CD1c-positive myeloid dendritic cell (primary cell): ENCODE data around the gene ANTKMT.
A peak's percentile ranks its signal among the peaks of the same experiment; 100 is the strongest.

Experiments used
- DNase-seq: peaks from one replicate; pipeline ENCODE4 v3.0.0-alpha.2; 2016; ENCODE audit errors: extremely low spot score

Gene ANTKMT, protein sequence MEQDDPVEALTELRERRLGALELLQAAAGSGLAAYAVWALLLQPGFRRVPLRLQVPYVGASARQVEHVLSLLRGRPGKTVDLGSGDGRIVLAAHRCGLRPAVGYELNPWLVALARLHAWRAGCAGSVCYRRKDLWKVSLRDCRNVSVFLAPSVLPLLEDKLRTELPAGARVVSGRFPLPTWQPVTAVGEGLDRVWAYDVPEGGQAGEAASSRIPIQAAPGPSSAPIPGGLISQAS

DNA sequence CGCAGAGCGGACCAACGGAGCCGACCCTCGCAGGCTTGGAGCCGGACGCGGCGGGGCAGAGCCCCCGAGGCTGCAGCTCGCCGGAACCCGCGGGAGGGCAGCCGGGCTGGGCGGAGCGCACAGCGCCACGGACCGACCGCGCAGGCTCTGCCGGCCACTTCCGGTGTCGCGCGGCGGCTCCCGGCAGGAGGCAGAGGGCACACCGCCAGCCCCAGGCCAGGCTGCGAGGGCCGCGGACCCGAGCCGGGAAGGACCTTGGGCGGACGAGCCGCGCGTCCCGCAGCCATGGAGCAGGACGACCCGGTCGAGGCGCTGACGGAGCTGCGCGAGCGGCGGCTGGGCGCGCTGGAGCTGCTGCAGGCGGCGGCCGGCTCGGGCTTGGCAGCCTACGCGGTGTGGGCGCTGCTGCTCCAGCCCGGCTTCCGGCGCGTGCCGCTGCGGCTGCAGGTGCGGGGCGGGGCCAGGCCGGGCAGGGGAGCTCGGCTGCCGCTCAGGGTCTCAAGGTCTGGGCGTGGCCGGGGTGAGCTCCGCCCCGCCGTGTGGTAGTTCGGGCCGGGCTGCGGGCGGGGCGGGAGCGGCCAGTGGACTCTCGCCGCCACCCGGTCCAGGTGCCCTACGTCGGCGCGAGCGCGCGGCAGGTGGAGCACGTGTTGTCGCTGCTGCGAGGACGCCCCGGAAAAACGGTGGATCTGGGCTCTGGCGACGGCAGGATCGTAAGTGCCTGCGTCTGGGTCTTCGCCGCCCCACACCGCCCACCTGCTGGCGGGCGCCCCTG lies at the start of gene ANTKMT:
ANTKMT (plus strand) TSS at position 157 of the 775 bp plus-strand sequence; CDS start at position 286, 129 bp downstream.
- DNase-seq, result peak; percentile 76

DNA sequence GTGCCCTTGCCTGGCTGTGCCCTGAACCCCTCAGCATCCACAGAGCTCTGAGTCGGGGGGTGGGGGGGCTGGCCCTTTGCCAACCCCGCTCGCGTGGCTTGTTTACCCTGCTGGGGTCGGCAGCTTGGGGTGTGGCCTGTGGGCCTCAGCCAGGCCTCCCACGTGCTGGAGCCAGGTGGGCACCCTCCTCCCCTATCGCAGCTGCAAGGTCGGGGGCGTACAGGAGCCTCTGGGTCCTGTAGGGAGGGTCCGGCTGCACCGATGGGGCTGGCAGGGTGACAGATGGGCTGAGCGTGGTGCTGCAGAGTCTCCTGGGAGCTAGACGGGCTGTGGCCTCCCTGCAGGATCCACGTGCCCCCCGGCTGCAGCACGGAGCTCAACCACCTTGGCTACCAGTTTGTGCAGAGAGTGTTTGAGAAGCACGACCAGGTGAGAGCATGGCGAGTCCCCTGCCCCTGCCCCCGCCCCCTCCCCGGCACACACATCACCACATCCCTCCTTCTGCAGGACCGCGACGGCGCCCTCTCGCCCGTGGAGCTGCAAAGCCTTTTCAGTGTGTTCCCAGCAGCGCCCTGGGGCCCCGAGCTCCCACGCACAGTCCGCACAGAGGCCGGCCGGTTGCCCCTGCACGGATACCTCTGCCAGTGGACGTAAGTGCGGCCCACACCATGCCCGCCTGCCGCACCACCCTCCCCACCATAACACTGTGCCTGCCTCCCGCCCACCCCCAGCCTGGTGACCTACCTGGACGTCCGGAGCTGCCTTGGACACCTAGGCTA lies 49.4 kb upstream of the ANTKMT start:
- DNase-seq, result no peak

- DNase-seq, result no peak
These were observed 48.6 kb upstream of the ANTKMT start for GRCh38 chr16:672371-672770.

DNA sequence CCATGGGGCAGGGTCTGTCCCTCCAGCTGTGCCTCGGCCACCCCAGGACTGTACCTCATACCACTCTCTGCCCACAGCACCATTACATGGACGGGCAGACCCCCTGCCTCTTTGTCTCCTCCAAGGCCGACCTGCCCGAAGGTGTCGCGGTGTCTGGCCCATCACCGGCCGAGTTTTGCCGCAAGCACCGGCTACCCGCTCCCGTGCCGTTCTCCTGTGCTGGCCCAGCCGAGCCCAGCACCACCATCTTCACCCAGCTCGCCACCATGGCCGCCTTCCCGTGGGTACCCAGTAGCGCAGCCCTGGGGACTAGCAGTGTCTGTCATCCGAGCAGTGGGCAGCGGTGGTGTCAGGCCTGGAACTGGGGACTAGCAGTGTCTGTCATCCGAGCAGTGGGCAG lies 48.1 kb upstream of the ANTKMT start:
- DNase-seq, result no peak

- DNase-seq, result no peak
These were observed 47.5 kb upstream of the ANTKMT start for GRCh38 chr16:673399-673991.

- no peak for DNase-seq
These were observed 46.6 kb upstream of the ANTKMT start for GRCh38 chr16:674214-674881.

GRCh38 chr16:674968-675883 lies 45.7 kb upstream of the ANTKMT start, which contains the start of gene RHBDL1:
RHBDL1 (plus strand) TSS chr16:675671; CDS start chr16:675791, 120 bp downstream.
- DNase-seq, result peak; percentile 48

GRCh38 chr16:675884-676564 lies 44.9 kb upstream of the ANTKMT start:
- no peak for DNase-seq

- no peak for DNase-seq
These were observed 44.4 kb upstream of the ANTKMT start for GRCh38 chr16:676565-676902.

GRCh38 chr16:676913-677312 lies 44.0 kb upstream of the ANTKMT start:
- DNase-seq, result no peak

- DNase-seq, result no peak
These were observed 43.4 kb upstream of the ANTKMT start for GRCh38 chr16:677316-678190.

DNA sequence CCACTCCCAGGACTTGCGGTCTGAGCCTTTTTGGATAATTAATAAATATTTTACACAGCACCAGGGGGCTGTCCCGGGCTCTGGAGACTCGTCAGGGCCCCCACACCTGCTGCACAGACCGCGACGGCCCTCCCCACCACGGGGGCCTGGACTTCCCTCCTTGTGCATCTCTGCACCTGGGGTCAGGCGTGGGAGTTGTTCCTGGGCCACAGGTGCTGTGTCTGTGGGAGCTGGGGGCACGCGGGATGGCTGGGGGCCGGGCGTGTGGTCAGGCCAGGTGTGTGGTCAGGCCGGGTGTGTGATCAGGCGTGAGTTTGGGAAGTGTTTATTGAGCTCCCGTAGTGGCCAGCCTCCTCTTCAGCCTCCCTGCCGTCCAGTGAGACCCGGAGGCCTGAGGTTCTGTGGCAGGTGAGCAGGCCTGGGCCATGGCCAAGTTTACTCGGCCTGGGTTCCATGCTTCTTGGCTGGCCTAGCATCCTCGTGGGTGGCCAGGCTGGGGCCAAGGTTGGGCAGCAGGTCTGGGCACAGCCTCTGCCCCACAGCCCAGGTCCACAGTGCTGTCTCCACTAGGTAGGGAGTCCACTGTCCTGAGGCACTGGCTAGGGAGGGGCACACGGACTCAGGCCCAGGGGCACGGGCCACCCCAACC lies 42.6 kb upstream of the ANTKMT start:
- DNase-seq, result no peak

- peak; percentile 57 for DNase-seq
These were observed 41.8 kb upstream of the ANTKMT start for GRCh38 chr16:678858-679813.

- peak; percentile 95 for DNase-seq
These were observed 40.9 kb upstream of the ANTKMT start, which contains the start of gene STUB1 for GRCh38 chr16:679814-680624. STUB1 (plus strand) TSS chr16:680410; CDS start chr16:680526, 116 bp downstream.

- DNase-seq, result no peak
These were observed 40.4 kb upstream of the ANTKMT start for GRCh38 chr16:680625-680945.

- peak; percentile 45 for DNase-seq
These were observed 39.8 kb upstream of the ANTKMT start for GRCh38 chr16:680967-681745.
